Measurements from ENCODE around the gene FOXM1.
A peak's percentile ranks its signal among the peaks of the same experiment; 100 is the strongest.

DNA sequence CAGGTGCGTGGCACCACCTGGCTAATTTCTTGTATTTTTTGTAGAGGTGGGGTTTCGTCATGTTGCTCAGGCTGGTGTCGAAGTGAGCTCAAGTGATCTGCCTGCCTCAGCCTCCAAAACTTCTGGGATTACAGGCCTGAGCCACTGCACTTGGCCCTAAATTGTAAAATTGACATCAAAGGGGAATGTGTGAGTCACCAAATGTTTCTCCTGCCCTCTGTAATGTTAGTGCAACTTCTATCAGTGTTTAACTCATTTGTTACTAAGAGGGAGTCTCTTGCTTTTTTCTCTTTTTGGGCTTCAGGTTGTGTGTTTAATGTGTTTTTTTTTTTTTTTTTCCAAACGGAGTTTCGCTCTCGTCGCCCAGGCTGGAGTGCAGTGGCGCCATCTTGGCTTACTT is 16.0 kb upstream of the FOXM1 start:
- peak in 1 of 2 donors; percentile 80 for TF ChIP-seq POLR2A (IDR thresholded peaks at IDR 0.05)
- TF ChIP-seq, protein P1, sequence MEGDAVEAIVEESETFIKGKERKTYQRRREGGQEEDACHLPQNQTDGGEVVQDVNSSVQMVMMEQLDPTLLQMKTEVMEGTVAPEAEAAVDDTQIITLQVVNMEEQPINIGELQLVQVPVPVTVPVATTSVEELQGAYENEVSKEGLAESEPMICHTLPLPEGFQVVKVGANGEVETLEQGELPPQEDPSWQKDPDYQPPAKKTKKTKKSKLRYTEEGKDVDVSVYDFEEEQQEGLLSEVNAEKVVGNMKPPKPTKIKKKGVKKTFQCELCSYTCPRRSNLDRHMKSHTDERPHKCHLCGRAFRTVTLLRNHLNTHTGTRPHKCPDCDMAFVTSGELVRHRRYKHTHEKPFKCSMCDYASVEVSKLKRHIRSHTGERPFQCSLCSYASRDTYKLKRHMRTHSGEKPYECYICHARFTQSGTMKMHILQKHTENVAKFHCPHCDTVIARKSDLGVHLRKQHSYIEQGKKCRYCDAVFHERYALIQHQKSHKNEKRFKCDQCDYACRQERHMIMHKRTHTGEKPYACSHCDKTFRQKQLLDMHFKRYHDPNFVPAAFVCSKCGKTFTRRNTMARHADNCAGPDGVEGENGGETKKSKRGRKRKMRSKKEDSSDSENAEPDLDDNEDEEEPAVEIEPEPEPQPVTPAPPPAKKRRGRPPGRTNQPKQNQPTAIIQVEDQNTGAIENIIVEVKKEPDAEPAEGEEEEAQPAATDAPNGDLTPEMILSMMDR (IDR thresholded peaks at IDR 0.05): no peak
